RWPE1 (cell line): ENCODE data around the gene PDCD10.

Source experiments
- CTCF ChIA-PET: fragments of 350-600 bp; sonication (Branson Sonifier 250); formaldehyde crosslinking; extraction: SDS; loops from one replicate; lab custom pipeline; 2021; lab: Yijun Ruan, JAX
- POLR2A ChIA-PET: fragments of 400-600 bp; formaldehyde crosslinking; extraction: SDS; loops from one replicate; lab custom pipeline; 2020; ENCODE audit warnings: antibody characterized with exemption; ENCODE audit not compliant: low non-redundant PET; lab: Yijun Ruan, JAX
- DNase-seq: peaks from one replicate; pipeline ENCODE4 v3.0.0; 2012; ENCODE audit warnings: low spot score
- H3K27ac ChIP-seq: fragments of 450-650 bp; 2 replicates; pipeline ENCODE4 v1.5.1; 2017
- CTCF ChIP-seq: fragments of 450-650 bp; conservative IDR thresholded peaks from 2 replicates; pipeline ENCODE4 v1.5.1; 2017; ENCODE audit warnings: low read depth, mild to moderate bottlenecking

PDCD10 gene

DNA sequence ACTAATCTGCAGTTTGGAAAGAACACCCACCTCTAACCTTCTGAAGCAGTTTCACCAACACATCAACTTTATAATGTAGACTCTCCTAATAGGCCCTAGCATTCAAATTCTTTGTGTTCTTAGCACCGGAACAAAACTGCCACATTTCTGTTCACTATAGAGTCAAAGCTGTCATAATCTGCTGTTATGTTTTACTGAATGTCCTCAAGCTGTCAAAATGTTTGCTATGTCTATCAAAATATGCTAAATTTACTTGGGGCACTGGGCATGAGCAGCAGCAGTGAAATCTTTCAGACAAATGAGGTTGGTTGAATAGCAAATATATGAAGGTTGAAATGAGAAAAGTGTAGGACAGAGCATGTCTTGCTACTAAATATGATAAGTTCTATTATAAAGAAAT is 82.9 kb downstream of the PDCD10 start:
- POLR2A ChIA-PET: no interaction called here
- no peak for TF ChIP-seq CTCF
- no peak overlapping the region for H3K27ac ChIP-seq

DNA sequence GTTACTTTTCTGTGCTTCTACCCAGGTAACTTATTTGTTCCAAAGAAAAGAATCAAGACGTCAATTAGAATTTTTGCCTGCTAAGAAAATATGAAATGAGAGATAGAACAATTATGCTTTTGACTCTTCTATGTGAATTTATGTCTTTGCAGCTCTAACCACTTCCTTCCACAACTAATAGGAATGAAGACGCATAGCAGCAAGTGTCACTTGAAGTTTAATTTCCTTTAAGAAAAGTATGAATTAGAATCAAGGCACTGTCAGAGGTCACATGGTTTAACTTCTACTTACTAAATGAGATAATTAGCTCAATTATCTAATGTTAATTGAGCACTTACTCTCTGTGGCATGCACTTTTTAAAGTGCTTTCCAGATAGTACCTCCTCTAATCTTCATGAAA is 84.2 kb downstream of the PDCD10 start:
- CTCF ChIA-PET: no interaction called here
- no peak for DNase-seq
- no peak for TF ChIP-seq CTCF
- POLR2A ChIA-PET: no interaction called here
- no peak overlapping the region for H3K27ac ChIP-seq

More for the DNA sequence above, 82.9 kb downstream of the PDCD10 start:
- DNase-seq: no peak
- CTCF ChIA-PET: no interaction called here

GRCh38 chr3:167649746-167650145 is 84.9 kb downstream of the PDCD10 start:
- ChIA-PET CTCF (interaction anchor here (0.6 kb wide), 1 partner anchor 1447 kb away, joined by 4 read pairs; no protein-coding TSS in a partner anchor), POLR2A (no interaction called here)
- DNase-seq: no peak
- no peak overlapping the region for H3K27ac ChIP-seq
- TF ChIP-seq CTCF: no peak

DNA sequence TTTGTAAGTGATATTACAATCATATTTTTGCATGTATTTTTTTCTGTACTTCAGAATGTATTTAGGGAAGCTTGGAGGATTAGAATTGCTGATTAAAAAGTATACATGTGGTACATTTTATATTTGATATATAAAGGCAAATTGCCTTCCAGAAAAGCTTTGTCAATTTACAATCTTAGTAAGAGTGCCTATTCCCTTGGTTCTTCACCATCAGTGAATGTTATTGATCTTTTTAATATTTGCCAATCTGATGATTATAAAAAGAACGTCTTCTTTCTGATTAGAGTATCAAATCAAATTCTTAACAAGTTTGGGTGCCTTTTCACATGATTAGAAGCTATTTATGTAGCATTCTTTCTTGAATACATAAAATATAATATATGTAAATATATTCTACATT is 90.1 kb downstream of the PDCD10 start:
- TF ChIP-seq CTCF: no peak
- CTCF ChIA-PET: interaction anchor here (0.8 kb wide), 1 partner anchor 40 kb away, joined by 3 read pairs; no protein-coding TSS in a partner anchor
- H3K27ac ChIP-seq: no peak overlapping the region
- DNase-seq: no peak
- POLR2A ChIA-PET: no interaction called here
